ENCODE results near the gene WDR37. TPM values are rescaled to one million over a fixed set of nuclear protein-coding genes. Genes with fewer than 3 reads are reported as not detected.

Gene WDR37
- total RNA-seq, 1 donor from 2014 or later, result 12.5 TPM

- no peak overlapping the region for H3K4me3 ChIP-seq (ENCODE audit: low read length in 3 of 3)
- no peak overlapping the region for H3K9ac ChIP-seq (ENCODE audit: low read depth in 1 of 3, low read length in 3 of 3)
- no peaks in the 10 kb centered on the region for H3K36me3 ChIP-seq (ENCODE audit: control insufficient read depth in 3 of 3, insufficient read depth in 3 of 3, low read length in 3 of 3)
- H3K4me1 ChIP-seq (ENCODE audit: control insufficient read depth in 3 of 3, insufficient read depth in 3 of 3, low read length in 3 of 3), result no peaks in the 10 kb centered on the region
- H3K9me3 ChIP-seq (ENCODE audit: control insufficient read depth in 3 of 3, low read length in 3 of 3), result no peaks in the 10 kb centered on the region
- H3K27me3 ChIP-seq (ENCODE audit: control insufficient read depth in 3 of 3, insufficient read depth in 3 of 3, low read length in 3 of 3), result peaks cover 16 to 26% (median 16%) of the 10 kb centered on the region in 3 donors
- H3K27ac ChIP-seq (ENCODE audit: low read depth, low read length), result no peak overlapping the region
These were observed 119.9 kb downstream of the WDR37 start for GRCh38 chr10:1175956-1176565.

DNA sequence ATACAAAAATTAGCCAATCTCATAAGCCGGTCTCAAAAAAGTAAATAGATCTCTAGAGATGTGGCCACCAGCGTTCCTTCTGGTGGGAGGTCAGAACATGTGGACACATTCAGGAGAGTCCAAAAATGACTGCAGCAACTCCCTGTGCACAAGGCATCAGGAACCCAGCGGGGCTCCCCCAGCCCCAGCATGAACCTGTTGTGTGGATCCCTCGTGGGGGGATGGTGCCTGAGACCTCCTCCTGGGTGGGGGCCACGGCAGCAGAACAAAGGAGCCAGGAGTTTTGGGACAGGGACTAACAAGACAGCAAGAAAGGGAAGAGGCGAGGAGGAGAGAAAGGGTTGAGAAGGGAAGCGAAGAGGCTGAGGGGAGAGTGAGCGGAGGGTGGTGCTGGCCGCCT lies 121.8 kb downstream of the WDR37 start:
- Histone ChIP-seq H3K36me3 (ENCODE audit: control insufficient read depth in 3 of 3, insufficient read depth in 3 of 3, low read length in 3 of 3) (no peaks in the 10 kb centered on the region), H3K27me3 (ENCODE audit: control insufficient read depth in 3 of 3, insufficient read depth in 3 of 3, low read length in 3 of 3) (peaks cover 5 to 20% (median 11%) of the 10 kb centered on the region in 3 donors), H3K9me3 (ENCODE audit: control insufficient read depth in 3 of 3, low read length in 3 of 3) (no peaks in the 10 kb centered on the region)

DNA sequence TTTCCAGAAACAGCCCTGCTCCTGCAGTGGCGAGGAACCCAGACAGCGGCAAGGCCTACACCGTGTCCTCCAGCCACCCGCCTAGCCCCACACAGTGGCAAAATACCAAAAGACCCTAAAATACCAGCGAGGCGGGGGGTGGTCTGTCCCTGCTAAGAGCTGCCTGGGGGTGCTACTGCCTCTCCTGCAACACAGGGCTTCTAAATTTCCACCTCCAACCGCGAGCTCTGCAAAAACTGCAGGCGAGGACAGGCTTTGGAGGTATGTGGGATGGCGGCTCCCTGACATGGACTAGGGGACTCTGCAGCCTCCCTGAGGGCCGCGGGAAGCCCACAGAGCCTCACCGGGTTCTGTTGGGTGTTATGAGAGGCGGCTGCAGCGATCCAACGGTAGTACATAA lies 122.3 kb downstream of the WDR37 start:
- Histone ChIP-seq H3K27ac (ENCODE audit: low read depth, low read length) (no peak overlapping the region), H3K36me3 (ENCODE audit: control insufficient read depth in 3 of 3, insufficient read depth in 3 of 3, low read length in 3 of 3) (no peaks in the 10 kb centered on the region), H3K4me1 (ENCODE audit: control insufficient read depth in 3 of 3, insufficient read depth in 3 of 3, low read length in 3 of 3) (no peaks in the 10 kb centered on the region), H3K4me3 (ENCODE audit: low read length in 3 of 3) (no peak overlapping the region), H3K9me3 (ENCODE audit: control insufficient read depth in 3 of 3, low read length in 3 of 3) (no peaks in the 10 kb centered on the region), H3K27me3 (ENCODE audit: control insufficient read depth in 3 of 3, insufficient read depth in 3 of 3, low read length in 3 of 3) (peaks cover 3 to 16% (median 11%) of the 10 kb centered on the region in 3 donors), H3K9ac (ENCODE audit: low read depth in 1 of 3, low read length in 3 of 3) (no peak overlapping the region)

More for the DNA sequence above, 121.8 kb downstream of the WDR37 start:
- Histone ChIP-seq H3K27ac (ENCODE audit: low read depth, low read length) (no peak overlapping the region), H3K4me1 (ENCODE audit: control insufficient read depth in 3 of 3, insufficient read depth in 3 of 3, low read length in 3 of 3) (no peaks in the 10 kb centered on the region), H3K9ac (ENCODE audit: low read depth in 1 of 3, low read length in 3 of 3) (no peak overlapping the region), H3K4me3 (ENCODE audit: low read length in 3 of 3) (no peak overlapping the region)

DNA sequence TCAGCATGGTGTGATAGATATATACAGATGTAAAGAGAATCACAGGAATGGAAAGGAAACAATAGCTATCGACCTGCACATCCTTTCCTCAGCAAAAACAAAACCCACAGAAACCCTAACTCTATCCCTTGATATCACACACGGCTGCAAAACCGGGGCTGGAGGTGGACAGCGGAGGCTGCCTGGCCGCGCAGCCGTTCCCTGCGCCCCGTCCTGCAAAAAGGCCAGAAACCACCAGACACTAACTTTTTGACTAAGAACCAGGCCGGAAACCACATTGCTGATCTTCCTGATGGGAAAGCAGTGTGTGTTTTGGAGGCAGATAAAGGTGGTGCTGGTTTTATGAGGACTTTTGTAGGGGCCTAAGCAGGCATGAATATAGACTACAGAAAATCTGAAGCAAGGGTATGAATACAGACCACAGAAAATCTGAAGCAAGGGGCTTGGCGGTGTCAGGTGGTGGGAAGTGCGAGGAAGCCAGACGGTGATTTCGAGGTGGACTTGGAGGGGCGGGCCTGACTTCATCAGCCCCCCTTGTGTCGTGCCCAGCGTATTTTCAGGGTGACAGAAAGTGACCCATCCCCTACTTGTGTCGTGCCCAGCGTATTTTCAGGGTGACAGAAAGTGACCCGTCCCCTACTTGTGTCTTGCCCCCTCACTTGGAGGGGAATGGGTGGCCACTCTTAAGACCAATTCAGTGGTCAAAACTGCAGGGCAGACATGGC lies 123.3 kb downstream of the WDR37 start:
- H3K36me3 ChIP-seq (ENCODE audit: control insufficient read depth in 3 of 3, insufficient read depth in 3 of 3, low read length in 3 of 3), result no peaks in the 10 kb centered on the region
- no peaks in the 10 kb centered on the region for H3K9me3 ChIP-seq (ENCODE audit: control insufficient read depth in 3 of 3, low read length in 3 of 3)
- H3K27ac ChIP-seq (ENCODE audit: low read depth, low read length), result no peak overlapping the region
- no peaks in the 10 kb centered on the region for H3K4me1 ChIP-seq (ENCODE audit: control insufficient read depth in 3 of 3, insufficient read depth in 3 of 3, low read length in 3 of 3)
- peaks cover 3 to 11% (median 11%) of the 10 kb centered on the region in 3 donors for H3K27me3 ChIP-seq (ENCODE audit: control insufficient read depth in 3 of 3, insufficient read depth in 3 of 3, low read length in 3 of 3)
- no peak overlapping the region for H3K4me3 ChIP-seq (ENCODE audit: low read length in 3 of 3)
- no peak overlapping the region for H3K9ac ChIP-seq (ENCODE audit: low read depth in 1 of 3, low read length in 3 of 3)

DNA sequence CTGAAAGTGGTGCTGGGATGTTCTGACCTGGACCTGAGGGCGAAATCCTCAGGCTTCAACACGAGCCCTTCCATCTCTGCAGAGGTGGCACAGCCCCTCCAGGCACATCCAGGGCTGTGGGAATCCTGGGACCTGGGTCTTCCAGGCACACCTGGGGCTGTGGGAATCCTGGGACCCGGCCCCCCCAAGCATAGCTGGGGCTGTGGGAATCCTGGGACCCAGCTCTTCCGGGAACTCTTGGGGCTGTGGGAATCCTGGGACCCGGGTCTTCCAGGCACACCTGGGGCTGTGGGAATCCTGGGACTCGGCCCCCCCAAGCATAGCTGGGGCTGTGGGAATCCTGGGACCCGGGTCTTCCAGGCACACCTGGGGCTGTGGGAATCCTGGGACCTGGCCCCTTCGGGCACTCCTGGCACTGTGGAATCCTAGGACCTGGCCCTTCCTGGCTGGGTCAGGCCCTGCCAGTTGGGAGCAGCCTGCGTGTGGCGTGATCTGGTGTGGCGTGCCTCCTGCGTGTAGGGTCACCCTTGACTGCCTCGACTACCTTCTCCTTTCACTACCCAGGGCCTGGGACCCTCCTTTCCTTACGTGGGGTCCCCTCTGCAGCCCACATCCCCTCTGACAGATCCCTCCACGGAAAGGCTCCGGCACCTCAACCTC lies 124.0 kb downstream of the WDR37 start:
- H3K36me3 ChIP-seq (ENCODE audit: control insufficient read depth in 3 of 3, insufficient read depth in 3 of 3, low read length in 3 of 3), result no peaks in the 10 kb centered on the region
- H3K4me3 ChIP-seq (ENCODE audit: low read length in 3 of 3), result no peak overlapping the region
- no peaks in the 10 kb centered on the region for H3K9me3 ChIP-seq (ENCODE audit: control insufficient read depth in 3 of 3, low read length in 3 of 3)
- H3K4me1 ChIP-seq (ENCODE audit: control insufficient read depth in 3 of 3, insufficient read depth in 3 of 3, low read length in 3 of 3), result no peaks in the 10 kb centered on the region
- H3K9ac ChIP-seq (ENCODE audit: low read depth in 1 of 3, low read length in 3 of 3), result no peak overlapping the region
- H3K27ac ChIP-seq (ENCODE audit: low read depth, low read length), result no peak overlapping the region
- peaks cover 6 to 13% (median 12%) of the 10 kb centered on the region in 3 donors for H3K27me3 ChIP-seq (ENCODE audit: control insufficient read depth in 3 of 3, insufficient read depth in 3 of 3, low read length in 3 of 3)

DNA sequence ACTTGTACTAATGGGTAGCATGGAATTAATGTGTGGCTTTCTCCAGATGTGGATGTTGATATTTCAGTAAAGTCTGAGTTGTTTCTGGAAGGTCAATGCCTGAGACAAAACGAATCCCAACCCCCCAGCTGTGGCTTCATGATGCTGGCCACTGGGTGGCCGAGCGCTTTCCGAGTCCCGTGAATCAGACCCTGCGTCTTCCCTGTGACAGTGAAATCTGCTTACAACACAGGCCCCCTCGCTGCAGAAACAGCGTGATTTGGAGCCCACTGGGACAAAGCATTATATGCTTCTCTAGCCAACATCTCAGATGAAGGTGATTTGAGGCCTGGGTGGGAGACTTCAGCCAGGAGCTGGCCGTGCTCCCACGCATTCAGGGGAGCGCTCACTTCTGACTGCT lies 124.7 kb downstream of the WDR37 start:
- Histone ChIP-seq H3K27ac (ENCODE audit: low read depth, low read length) (no peak overlapping the region), H3K9me3 (ENCODE audit: control insufficient read depth in 3 of 3, low read length in 3 of 3) (no peaks in the 10 kb centered on the region), H3K36me3 (ENCODE audit: control insufficient read depth in 3 of 3, insufficient read depth in 3 of 3, low read length in 3 of 3) (no peaks in the 10 kb centered on the region), H3K9ac (ENCODE audit: low read depth in 1 of 3, low read length in 3 of 3) (no peak overlapping the region), H3K4me1 (ENCODE audit: control insufficient read depth in 3 of 3, insufficient read depth in 3 of 3, low read length in 3 of 3) (no peaks in the 10 kb centered on the region), H3K4me3 (ENCODE audit: low read length in 3 of 3) (no peak overlapping the region), H3K27me3 (ENCODE audit: control insufficient read depth in 3 of 3, insufficient read depth in 3 of 3, low read length in 3 of 3) (peaks cover 6 to 17% (median 12%) of the 10 kb centered on the region in 3 donors)

Other genes with a start within 250 kb of the WDR37 start
- 30.8 TPM for gene LARP4B, start 124.7 kb upstream of the WDR37 start, total RNA-seq
- gene GTPBP4, start 68.0 kb upstream of the WDR37 start, total RNA-seq, result 14.1 TPM
- gene IDI2, start 30.5 kb upstream of the WDR37 start, total RNA-seq, result not detected
- gene IDI1, start 7.3 kb upstream of the WDR37 start, total RNA-seq, result 31.8 TPM